NCI-H345 treated with DMSO at 0.1 percent for 48 hours (cell line): Measurements from ENCODE around the gene RIPPLY3.
"Not testable (repeated sequence)": the region's sequence is repeated elsewhere in the genome, so short reads cannot be mapped to it uniquely, and the experiment has no call there.

Experiments used
- DNase-seq: peaks from one replicate; lab custom pipeline; 2025; ENCODE audit not compliant: unreplicated experiment; lab: John Stamatoyannopoulos, UW

RIPPLY3 gene

GRCh38 chr21:36980280-36981048, 26.0 kb upstream of the RIPPLY3 start:
- DNase-seq: peak; percentile 34

DNA sequence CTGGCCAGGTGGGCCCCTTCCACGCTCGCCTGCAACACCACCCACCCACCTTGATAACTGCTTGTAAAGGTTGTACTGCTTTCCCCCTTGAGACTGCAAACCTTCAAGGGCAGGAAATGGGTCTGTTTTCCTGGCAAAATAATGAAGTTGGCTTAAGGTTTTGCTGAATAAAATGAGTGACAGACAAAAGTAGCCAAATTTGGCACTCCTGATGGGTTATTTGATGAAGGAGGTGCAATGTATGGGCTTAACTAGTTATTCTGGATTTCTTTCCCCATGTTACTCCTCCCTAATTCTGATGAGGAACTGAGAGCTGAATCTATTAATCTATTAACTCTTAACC, 25.5 kb upstream of the RIPPLY3 start:
- DNase-seq: no peak

GRCh38 chr21:36981977-36982700, 24.4 kb upstream of the RIPPLY3 start:
- DNase-seq: no peak

- DNase-seq: no peak
These were observed 20.5 kb upstream of the RIPPLY3 start for GRCh38 chr21:36985751-36986594.

DNA sequence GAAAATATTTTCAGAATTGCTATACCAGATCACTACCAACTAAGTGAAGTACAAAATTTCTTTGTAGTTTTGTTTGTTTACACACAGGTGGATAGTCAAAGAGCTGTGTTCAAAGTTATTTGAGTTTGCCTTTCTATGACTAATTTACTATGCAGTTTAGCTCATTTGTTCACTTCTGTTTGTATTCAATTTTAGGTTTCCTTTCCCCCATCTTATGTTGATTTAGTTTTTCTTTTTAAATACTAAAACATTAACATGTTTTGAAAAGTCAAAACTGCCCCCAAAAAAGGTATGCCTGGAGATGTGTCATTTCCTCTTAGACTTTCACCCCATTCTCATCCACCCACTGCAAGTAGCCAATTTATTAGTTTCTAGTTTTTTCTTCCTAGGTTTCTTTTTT, 18.7 kb upstream of the RIPPLY3 start:
- DNase-seq: no peak

DNA sequence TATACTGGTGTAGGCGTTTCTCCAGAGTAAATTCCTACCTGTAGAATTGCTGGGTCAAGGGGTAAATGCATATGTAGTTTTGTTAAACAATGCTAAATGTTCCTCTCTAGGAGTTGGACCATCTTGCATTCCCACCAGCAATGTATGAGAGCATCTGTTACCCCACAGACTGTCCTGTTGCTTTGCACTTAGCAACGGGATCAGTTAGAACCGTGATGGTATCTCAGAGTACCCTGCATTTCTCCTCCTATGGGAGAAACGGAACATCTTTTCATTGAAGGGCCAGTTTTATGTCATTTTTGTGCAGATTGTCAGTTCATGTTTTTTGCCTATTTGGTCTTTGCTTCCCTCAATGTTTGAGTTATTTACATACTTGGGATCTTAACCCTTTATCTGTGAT, 18.0 kb upstream of the RIPPLY3 start:
- no peak for DNase-seq

DNA sequence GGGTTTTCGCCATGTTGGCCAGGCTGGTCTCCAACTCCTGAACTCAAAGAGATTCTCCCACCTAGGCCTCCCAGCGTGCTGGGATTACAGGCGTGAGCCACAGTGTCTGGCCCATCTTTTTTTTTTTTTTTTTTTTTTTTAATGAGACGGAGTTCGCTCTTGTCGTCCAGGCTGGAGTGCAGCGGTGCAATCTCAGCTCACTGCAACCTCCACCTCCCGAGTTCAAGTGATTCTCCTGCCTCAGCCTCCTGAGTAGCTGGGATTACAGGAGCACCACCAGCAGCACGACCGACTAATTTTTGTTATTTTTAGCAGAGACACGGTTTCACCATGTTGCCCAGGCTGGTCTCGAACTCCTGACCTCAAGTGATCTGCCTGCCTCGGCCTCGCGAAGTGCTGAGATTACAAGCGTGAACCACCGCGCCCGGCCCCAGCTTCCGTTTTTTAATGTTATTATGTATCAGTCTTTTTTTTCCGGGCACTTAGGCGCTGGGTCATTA, 17.3 kb upstream of the RIPPLY3 start:
- DNase-seq: not testable (repeated sequence)

GRCh38 chr21:36989699-36990507, 16.6 kb upstream of the RIPPLY3 start:
- DNase-seq: peak; percentile 95

- DNase-seq: no peak
These were observed 15.8 kb upstream of the RIPPLY3 start for GRCh38 chr21:36990508-36991205.

GRCh38 chr21:36992671-36993070, 13.8 kb upstream of the RIPPLY3 start:
- DNase-seq: no peak

- DNase-seq: no peak
These were observed 11.9 kb upstream of the RIPPLY3 start for GRCh38 chr21:36994501-36995158.

GRCh38 chr21:36995285-36995684, 11.2 kb upstream of the RIPPLY3 start:
- DNase-seq: not testable (repeated sequence)

- DNase-seq: no peak
These were observed 7.2 kb upstream of the RIPPLY3 start for GRCh38 chr21:36999131-36999898.

GRCh38 chr21:37000381-37000780, 6.1 kb upstream of the RIPPLY3 start:
- DNase-seq: no peak

DNA sequence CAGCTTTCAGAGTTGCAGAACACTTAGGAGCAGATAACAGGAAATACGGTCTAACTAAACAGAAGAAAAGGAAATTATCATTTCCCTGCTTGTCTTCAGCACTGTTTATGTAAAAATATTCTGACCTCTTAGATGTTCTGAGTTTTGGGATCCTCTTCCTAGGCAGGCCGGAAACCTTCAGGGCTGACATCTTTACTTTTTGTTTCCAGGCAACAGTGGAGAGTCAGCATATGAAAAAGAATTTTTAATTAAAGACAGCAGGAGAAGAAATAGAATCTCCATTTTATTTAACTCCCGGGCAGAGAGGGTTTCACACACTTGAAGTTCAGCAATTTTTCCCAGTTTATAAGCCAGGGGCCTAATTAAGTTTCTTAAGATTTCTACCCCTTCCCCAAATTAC, 5.1 kb upstream of the RIPPLY3 start:
- no peak for DNase-seq

GRCh38 chr21:37002851-37003250, 3.7 kb upstream of the RIPPLY3 start:
- not testable (repeated sequence) for DNase-seq

- DNase-seq: not testable (repeated sequence)
These were observed 2.6 kb upstream of the RIPPLY3 start for GRCh38 chr21:37003917-37004316.

GRCh38 chr21:37005548-37006485, 685 bp upstream of the RIPPLY3 start:
- no peak for DNase-seq
